GM21423 (cell line): ENCODE results near the gene LMBR1.
"Not testable (repeated sequence)": the region's sequence is repeated elsewhere in the genome, so short reads cannot be mapped to it uniquely, and the experiment has no call there.

Source experiments
- ATAC-seq: cut with Tn5 transposase; IDR thresholded peaks from one replicate; pipeline ENCODE4 v1.9.1; 2021; ENCODE audit warnings: mild to moderate bottlenecking, moderate library complexity; ENCODE audit not compliant: unreplicated experiment

LMBR1 gene

DNA sequence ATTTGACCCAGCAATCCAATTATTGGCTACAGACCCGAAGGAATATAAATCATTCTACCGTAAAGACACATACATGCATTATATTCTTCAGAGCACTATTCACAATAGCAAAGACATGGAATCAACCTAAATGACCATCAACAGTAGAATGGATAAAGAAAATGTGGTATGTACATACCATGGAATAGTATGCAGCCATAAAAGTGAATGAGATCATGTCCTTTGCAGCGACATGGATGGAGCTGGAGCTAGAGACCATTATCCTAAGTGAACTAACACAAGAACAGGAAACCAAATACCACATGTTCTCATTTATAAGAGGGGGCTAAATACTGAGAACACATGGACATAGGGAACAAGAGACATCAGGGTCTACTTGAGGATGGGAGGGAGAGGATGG is 44.0 kb downstream of the LMBR1 start:
- no peak for ATAC-seq

- ATAC-seq = no peak
These were observed 47.4 kb downstream of the LMBR1 start for GRCh38 chr7:156845379-156846101.

GRCh38 chr7:156843582-156843981 is 49.4 kb downstream of the LMBR1 start:
- not testable (repeated sequence) for ATAC-seq

- no peak for ATAC-seq
These were observed 49.8 kb downstream of the LMBR1 start for GRCh38 chr7:156843157-156843556.

- no peak for ATAC-seq
These were observed 50.2 kb downstream of the LMBR1 start for GRCh38 chr7:156842740-156843140.

DNA sequence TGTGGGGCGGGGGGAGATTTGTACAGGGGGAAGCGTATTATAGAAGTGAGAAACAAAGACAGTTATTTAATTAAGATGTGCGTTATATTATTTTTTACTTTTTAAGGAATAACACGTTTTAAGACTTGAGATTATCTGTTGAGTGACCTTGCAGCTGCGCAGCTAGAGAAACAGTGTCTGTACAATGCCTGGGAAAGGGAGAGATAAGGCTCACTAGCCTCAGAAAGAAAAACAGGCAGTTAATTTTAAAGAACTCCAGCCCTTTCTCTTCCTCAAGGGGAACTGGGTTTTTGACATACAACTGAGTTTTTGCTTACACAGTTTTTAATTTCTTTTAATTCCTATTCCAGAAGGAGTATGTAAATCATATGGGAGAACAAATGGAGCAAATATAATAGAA is 50.7 kb downstream of the LMBR1 start:
- no peak for ATAC-seq

- ATAC-seq = no peak
These were observed 51.5 kb downstream of the LMBR1 start for GRCh38 chr7:156841497-156841896.

- no peak for ATAC-seq
These were observed 52.8 kb downstream of the LMBR1 start for GRCh38 chr7:156840134-156840533.

DNA sequence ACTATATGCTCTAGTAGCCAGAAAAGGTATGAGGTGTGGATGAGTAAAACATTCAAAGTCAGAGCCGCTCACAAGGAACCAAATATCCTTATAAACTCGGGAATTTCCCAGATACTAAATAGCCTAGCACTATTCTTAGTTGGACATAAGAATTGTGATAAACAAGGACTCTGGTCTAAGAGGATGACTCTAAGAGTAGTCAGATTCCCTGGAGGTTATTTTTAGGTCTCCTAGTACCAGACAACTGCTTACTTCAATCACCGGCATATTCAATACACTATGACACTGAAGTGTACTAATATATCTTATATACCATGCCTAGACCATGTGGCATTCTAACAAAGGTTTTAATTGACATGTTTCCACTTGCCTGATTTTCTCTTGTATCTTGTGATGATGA is 56.5 kb downstream of the LMBR1 start:
- ATAC-seq = no peak

- ATAC-seq = no peak
These were observed 58.5 kb downstream of the LMBR1 start for GRCh38 chr7:156834462-156834861.

- no peak for ATAC-seq
These were observed 59.7 kb downstream of the LMBR1 start for GRCh38 chr7:156833312-156833711.

DNA sequence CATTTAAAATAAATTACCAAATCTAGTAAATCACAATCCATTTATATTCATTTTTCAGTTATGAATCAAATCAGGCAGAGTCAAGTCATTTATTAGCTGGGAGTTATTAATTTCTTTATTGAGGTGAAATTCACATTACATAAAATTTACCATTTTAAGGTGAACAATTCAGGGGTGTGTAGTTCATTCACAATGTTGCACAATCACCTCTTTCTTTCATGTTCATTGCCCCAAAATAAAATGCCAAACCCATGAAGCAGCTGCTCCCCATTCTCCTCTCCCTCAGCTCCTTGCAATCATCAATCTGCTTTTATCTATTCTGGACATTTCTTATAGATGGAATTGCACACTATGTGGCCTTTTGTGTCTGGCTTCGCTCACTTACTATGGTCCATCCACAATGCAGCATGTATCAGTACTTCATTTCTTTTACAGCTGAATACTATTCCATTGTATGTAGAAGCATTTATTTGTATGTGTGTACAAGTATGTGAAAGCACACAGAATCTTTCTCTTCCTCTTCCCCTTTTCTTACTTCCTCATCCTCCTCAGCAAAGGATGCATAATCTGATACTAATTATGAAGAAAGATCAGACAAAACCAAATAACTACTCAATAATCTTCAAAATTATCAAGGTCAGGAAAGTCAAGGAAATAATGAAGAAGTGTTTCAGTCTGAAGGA is 60.6 kb downstream of the LMBR1 start:
- no peak for ATAC-seq

DNA sequence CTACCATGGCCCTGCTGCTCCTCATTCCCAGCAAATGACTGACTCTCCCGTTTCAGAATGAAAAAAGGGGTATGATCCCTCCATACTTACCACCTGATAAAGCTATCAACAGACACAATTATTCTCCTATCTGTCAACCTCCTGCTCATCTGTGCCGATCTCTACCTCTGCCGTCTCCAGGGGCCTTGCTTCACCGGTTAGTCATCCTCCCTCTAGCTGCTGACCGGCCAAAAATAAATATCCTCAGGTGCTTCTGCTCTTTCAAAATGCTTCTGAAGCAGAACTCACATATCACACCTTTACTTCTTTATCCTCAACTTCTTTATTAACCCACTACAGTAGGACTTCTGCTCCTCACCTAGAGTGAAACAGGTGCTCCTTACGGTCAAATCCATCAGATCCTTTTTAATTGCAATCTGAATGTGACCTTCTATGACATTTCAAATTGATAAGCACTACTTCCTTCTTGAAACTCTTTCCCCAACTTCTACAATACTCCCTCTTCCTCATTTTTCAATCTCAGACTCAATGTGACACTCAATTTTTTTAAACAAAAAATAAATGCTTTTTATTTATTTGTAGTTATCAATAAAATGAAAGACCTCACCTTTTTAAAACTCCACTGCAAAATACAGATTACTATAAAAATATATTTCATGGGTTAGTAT is 63.2 kb downstream of the LMBR1 start:
- ATAC-seq = no peak

DNA sequence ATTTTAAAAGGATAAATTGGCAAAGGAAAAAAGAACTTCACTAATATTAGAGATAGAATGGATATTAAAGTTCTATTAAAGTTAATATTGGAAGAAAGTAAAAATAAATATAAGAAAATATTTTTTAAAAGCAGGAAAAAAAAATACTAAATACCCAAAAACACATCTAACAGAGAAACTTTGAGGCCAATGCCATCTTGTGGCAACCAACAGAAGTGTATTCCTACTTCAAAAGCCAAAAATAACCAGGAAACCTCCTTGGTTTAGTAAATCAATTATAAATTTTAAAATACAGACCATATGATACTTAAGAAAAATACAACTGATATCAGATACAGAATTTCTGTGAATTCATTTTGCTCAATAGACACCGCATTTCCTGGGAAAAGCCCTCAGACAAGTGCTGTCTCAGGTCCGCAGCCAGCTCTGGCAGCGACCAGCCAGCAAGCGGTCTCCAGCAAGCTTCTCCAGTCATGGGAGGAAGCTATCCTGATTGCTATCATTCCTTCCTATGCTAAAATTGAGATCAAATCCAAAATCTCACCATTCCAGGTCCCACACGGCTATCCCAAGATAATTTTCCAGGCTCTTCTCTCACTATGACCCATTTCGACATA is 65.3 kb downstream of the LMBR1 start:
- ATAC-seq = no peak

- no peak for ATAC-seq
These were observed 69.5 kb downstream of the LMBR1 start for GRCh38 chr7:156823435-156823834.

- no peak for ATAC-seq
These were observed 72.4 kb downstream of the LMBR1 start for GRCh38 chr7:156820445-156821063.

GRCh38 chr7:156819733-156820295 is 73.2 kb downstream of the LMBR1 start:
- ATAC-seq = no peak

DNA sequence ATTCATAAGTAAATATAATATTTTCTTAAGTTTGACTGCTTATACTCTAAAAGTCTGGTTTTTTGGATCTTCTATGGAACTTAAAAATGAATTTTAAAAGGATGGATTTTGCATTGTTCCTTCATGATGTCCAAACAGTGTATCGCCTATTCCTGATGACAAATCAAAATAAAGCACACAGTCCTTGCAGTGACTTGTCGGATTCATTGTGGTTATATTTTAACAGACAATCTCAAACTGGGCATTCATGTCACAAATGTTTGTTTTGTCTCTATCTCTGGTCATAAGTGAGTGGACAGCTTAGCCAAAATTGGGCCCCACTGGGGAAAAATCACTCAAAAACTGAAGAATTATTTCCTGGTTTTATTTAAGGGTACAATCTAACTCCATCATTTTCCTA is 74.8 kb downstream of the LMBR1 start:
- ATAC-seq = no peak

- no peak for ATAC-seq
These were observed 75.9 kb downstream of the LMBR1 start for GRCh38 chr7:156816943-156817572.

GRCh38 chr7:156811706-156812105 is 81.3 kb downstream of the LMBR1 start:
- ATAC-seq = no peak
